Measurements from ENCODE around the gene LPCAT1. TPM values are rescaled to one million over a fixed set of nuclear protein-coding genes. Genes with fewer than 3 reads are reported as not detected.
"Not testable (repeated sequence)": the region's sequence is repeated elsewhere in the genome, so short reads cannot be mapped to it uniquely, and the experiment has no call there.

The LPCAT1 gene
- total and polyA plus RNA-seq, 2 experiments from 2014 or later, result 22.2 to 48.4 TPM

GRCh38 chr5:1507014-1507375, 16.8 kb downstream of the LPCAT1 start:
- 95 to 98% methylated on average over 11 of the region's 11 CpGs for WGBS, 2 experiments (ENCODE audit: low coverage in 1 of 2, low lambda C conversion rate in 2 of 2, missing lambda C conversion rate in 2 of 2)
- H3K4me2 ChIP-seq (ENCODE audit: unreplicated experiment), result no peak overlapping the region
- H3K4me1 ChIP-seq (ENCODE audit: insufficient read depth), result peaks cover 6% of the 10 kb centered on the region; the same call in 1 of the 2 replicates
- no peaks in the 10 kb centered on the region for H3K36me3 ChIP-seq (ENCODE audit: low read depth)
- no peak overlapping the region for H3K9ac ChIP-seq
- TF ChIP-seq EZH2phosphoT487 (IDR thresholded peaks at IDR 0.05; ENCODE audit: insufficient read depth, low read depth) (no peak), EZH2 (IDR thresholded peaks at IDR 0.05; ENCODE audit: insufficient read depth, poor library complexity, severe bottlenecking) (no peak)
- no peaks in the 10 kb centered on the region for H3F3A ChIP-seq (ENCODE audit: insufficient read depth)
- no peaks in the 10 kb centered on the region for H3K9me3 ChIP-seq (ENCODE audit: low read depth)
- DNase-seq, result no peak
- H3K27ac ChIP-seq, result no peak overlapping the region
- H3K27me3 ChIP-seq (replicated peaks; ENCODE audit: insufficient read depth), result no peaks in the 10 kb centered on the region
- in situ Hi-C loops (cut with MboI), result no loop called here
- H2AFZ ChIP-seq, result no peak overlapping the region
- H3K79me2 ChIP-seq (ENCODE audit: insufficient read depth), result peaks cover 99% of the 10 kb centered on the region
- no peaks in the 10 kb centered on the region for H3K9me2 ChIP-seq (ENCODE audit: insufficient read depth)
- peaks cover 3% of the 10 kb centered on the region; the same call in 1 of the 2 replicates for H4K20me1 ChIP-seq (ENCODE audit: insufficient read depth)
- H3K4me3 ChIP-seq, result no peak overlapping the region

GRCh38 chr5:1506242-1507013, 17.3 kb downstream of the LPCAT1 start:
- H3K4me2 ChIP-seq (ENCODE audit: unreplicated experiment), result no peak overlapping the region
- no peak for TF ChIP-seq EZH2 (IDR thresholded peaks at IDR 0.05; ENCODE audit: insufficient read depth, poor library complexity, severe bottlenecking)
- TF ChIP-seq EZH2phosphoT487 (IDR thresholded peaks at IDR 0.05; ENCODE audit: insufficient read depth, low read depth), result no peak
- no peaks in the 10 kb centered on the region for H3F3A ChIP-seq (ENCODE audit: insufficient read depth)
- H3K79me2 ChIP-seq (ENCODE audit: insufficient read depth), result peaks cover 100% of the 10 kb centered on the region
- H3K4me1 ChIP-seq (ENCODE audit: insufficient read depth), result peaks cover under 1% of the 10 kb centered on the region; the same call in 1 of the 2 replicates
- H3K9ac ChIP-seq, result no peak overlapping the region
- H3K9me3 ChIP-seq (ENCODE audit: low read depth), result no peaks in the 10 kb centered on the region
- no peak overlapping the region for H2AFZ ChIP-seq
- no peak for DNase-seq
- no peak overlapping the region for H3K4me3 ChIP-seq
- no peaks in the 10 kb centered on the region for H3K27me3 ChIP-seq (replicated peaks; ENCODE audit: insufficient read depth)
- H3K9me2 ChIP-seq (ENCODE audit: insufficient read depth), result no peaks in the 10 kb centered on the region
- in situ Hi-C loops (cut with MboI), result no loop called here
- no peak overlapping the region for H3K27ac ChIP-seq
- 63 to 69% methylated on average over 18 to 20 of the region's 20 CpGs for WGBS, 2 experiments (ENCODE audit: low coverage in 1 of 2, low lambda C conversion rate in 2 of 2, missing lambda C conversion rate in 2 of 2)
- no peaks in the 10 kb centered on the region for H3K36me3 ChIP-seq (ENCODE audit: low read depth)
- peaks cover under 1% of the 10 kb centered on the region; the same call in 1 of the 2 replicates for H4K20me1 ChIP-seq (ENCODE audit: insufficient read depth)

- Histone ChIP-seq H3K27me3 (replicated peaks; ENCODE audit: insufficient read depth) (no peaks in the 10 kb centered on the region), H3K9me2 (ENCODE audit: insufficient read depth) (no peaks in the 10 kb centered on the region), H4K20me1 (ENCODE audit: insufficient read depth) (no peaks in the 10 kb centered on the region; the same call in 1 of the 2 replicates), H2AFZ (no peak overlapping the region), H3K4me3 (no peak overlapping the region), H3K36me3 (ENCODE audit: low read depth) (no peaks in the 10 kb centered on the region), H3K4me2 (ENCODE audit: unreplicated experiment) (no peak overlapping the region), H3K27ac (no peak overlapping the region), H3K4me1 (ENCODE audit: insufficient read depth) (no peaks in the 10 kb centered on the region; the same call in 1 of the 2 replicates), H3K9ac (no peak overlapping the region), H3K79me2 (ENCODE audit: insufficient read depth) (peaks cover 100% of the 10 kb centered on the region), H3F3A (ENCODE audit: insufficient read depth) (no peaks in the 10 kb centered on the region), H3K9me3 (ENCODE audit: low read depth) (no peaks in the 10 kb centered on the region)
- WGBS, 2 experiments (ENCODE audit: low coverage in 1 of 2, low lambda C conversion rate in 2 of 2, missing lambda C conversion rate in 2 of 2), result 77 to 79% methylated on average over 24 of the region's 24 CpGs
- no peak for DNase-seq
- TF ChIP-seq EZH2phosphoT487 (IDR thresholded peaks at IDR 0.05; ENCODE audit: insufficient read depth, low read depth) (no peak), EZH2 (IDR thresholded peaks at IDR 0.05; ENCODE audit: insufficient read depth, poor library complexity, severe bottlenecking) (no peak)
- in situ Hi-C loops (cut with MboI), result no loop called here
Observed at GRCh38 chr5:1505506-1506241, 18.1 kb downstream of the LPCAT1 start.

GRCh38 chr5:1505089-1505488, 18.7 kb downstream of the LPCAT1 start:
- H3K9ac ChIP-seq; H3K27ac ChIP-seq; H2AFZ ChIP-seq; H3K9me2 ChIP-seq (ENCODE audit: insufficient read depth); H3K4me2 ChIP-seq (ENCODE audit: unreplicated experiment); H3K36me3 ChIP-seq (ENCODE audit: low read depth); H3F3A ChIP-seq (ENCODE audit: insufficient read depth); H3K27me3 ChIP-seq (replicated peaks; ENCODE audit: insufficient read depth); H3K9me3 ChIP-seq (ENCODE audit: low read depth); H3K4me3 ChIP-seq; DNase-seq; in situ Hi-C loops (cut with MboI); H4K20me1 ChIP-seq (ENCODE audit: insufficient read depth); H3K4me1 ChIP-seq (ENCODE audit: insufficient read depth): not testable (repeated sequence)
- H3K79me2 ChIP-seq (ENCODE audit: insufficient read depth), result peaks cover 100% of the 10 kb centered on the region
- WGBS, 2 experiments (ENCODE audit: low coverage in 1 of 2, low lambda C conversion rate in 2 of 2, missing lambda C conversion rate in 2 of 2), result 77% methylated on average over 14 of the region's 14 CpGs
